KMS-11 (cell line): ENCODE measurements around the gene GNAQ.

Source experiments
- H2AFZ ChIP-seq: fragments of 200-600 bp; sonication (generic); 2 replicates; pipeline ENCODE4 v1.6.1; 2016; ENCODE audit warnings: antibody characterized with exemption, mixed run types, low read depth
- H3K27ac ChIP-seq: fragments of 200-600 bp; sonication (generic); 2 replicates; pipeline ENCODE4 v1.6.1; 2016; ENCODE audit warnings: mild to moderate bottlenecking, mixed run types
- H3K27me3 ChIP-seq: fragments of 200-600 bp; sonication (generic); 2 replicates; pipeline ENCODE4 v1.6.1; 2017; ENCODE audit warnings: mild to moderate bottlenecking, low read depth, mixed run types, moderate library complexity; ENCODE audit not compliant: insufficient read depth
- H3K36me3 ChIP-seq: fragments of 200-600 bp; sonication (generic); 2 replicates; pipeline ENCODE4 v1.6.1; 2017; ENCODE audit warnings: mild to moderate bottlenecking, mixed run types; ENCODE audit not compliant: insufficient read depth
- H3K4me1 ChIP-seq: fragments of 200-600 bp; sonication (generic); 2 replicates; pipeline ENCODE4 v1.6.1; 2016; ENCODE audit warnings: mild to moderate bottlenecking, low read depth, mixed run types; ENCODE audit not compliant: poor library complexity, severe bottlenecking
- H3K4me2 ChIP-seq: fragments of 200-600 bp; sonication (generic); 2 replicates; pipeline ENCODE4 v1.7.0; 2016; ENCODE audit warnings: mild to moderate bottlenecking, mixed run types
- H3K4me3 ChIP-seq: fragments of 200-600 bp; sonication (generic); IDR thresholded peaks from 2 replicates; pipeline ENCODE4 v1.6.1; 2017; ENCODE audit warnings: low read depth, low read length, mixed read lengths; ENCODE audit not compliant: insufficient read depth
- H3K79me2 ChIP-seq: fragments of 200-600 bp; sonication (generic); 2 replicates; pipeline ENCODE4 v1.6.1; 2016; ENCODE audit warnings: low read depth, mixed run types; ENCODE audit not compliant: insufficient read depth
- H3K9ac ChIP-seq: fragments of 200-600 bp; sonication (generic); 2 replicates; pipeline ENCODE4 v1.6.1; 2016; ENCODE audit warnings: mild to moderate bottlenecking, mixed run types
- H4K20me1 ChIP-seq: fragments of 200-600 bp; sonication (generic); 2 replicates; pipeline ENCODE4 v1.6.1; 2016; ENCODE audit warnings: mild to moderate bottlenecking, mixed run types; ENCODE audit not compliant: insufficient read depth
- CTCF ChIP-seq: fragments of 200-600 bp; sonication (generic); conservative IDR thresholded peaks from 2 replicates; pipeline ENCODE4 v1.6.1; 2017; ENCODE audit warnings: low read depth, mild to moderate bottlenecking, antibody characterized with exemption, low read length, moderate library complexity, mixed read lengths

Gene GNAQ

GRCh38 chr9:78028926-78029325 is 2.7 kb downstream of the GNAQ start:
- no peak for TF ChIP-seq CTCF
- Histone ChIP-seq H3K36me3 (no peaks in the 10 kb centered on the region), H3K4me3 (no peak overlapping the region), H3K4me2 (no peak overlapping the region), H3K27me3 (no peaks in the 10 kb centered on the region), H2AFZ (no peak overlapping the region), H3K79me2 (no peaks in the 10 kb centered on the region; the same call in 1 of the 2 replicates), H3K9ac (no peak overlapping the region), H3K27ac (no peak overlapping the region), H4K20me1 (no peaks in the 10 kb centered on the region), H3K4me1 (peaks cover 14% of the 10 kb centered on the region)

GRCh38 chr9:78026947-78027346 is 4.7 kb downstream of the GNAQ start:
- TF ChIP-seq CTCF, result no peak
- Histone ChIP-seq H3K27ac (no peak overlapping the region), H3K4me2 (no peak overlapping the region), H3K36me3 (no peaks in the 10 kb centered on the region), H4K20me1 (no peaks in the 10 kb centered on the region), H3K27me3 (no peaks in the 10 kb centered on the region), H3K4me1 (peaks cover 5% of the 10 kb centered on the region), H3K4me3 (no peak overlapping the region), H2AFZ (no peak overlapping the region), H3K79me2 (peaks cover 3% of the 10 kb centered on the region; the same call in 1 of the 2 replicates), H3K9ac (no peak overlapping the region)

GRCh38 chr9:78026416-78026815 is 5.2 kb downstream of the GNAQ start:
- TF ChIP-seq CTCF, result no peak
- Histone ChIP-seq H3K9ac (no peak overlapping the region), H3K4me1 (peaks cover 5% of the 10 kb centered on the region), H3K4me3 (no peak overlapping the region), H3K79me2 (peaks cover 3% of the 10 kb centered on the region; the same call in 1 of the 2 replicates), H3K27ac (no peak overlapping the region), H3K4me2 (no peak overlapping the region), H3K36me3 (no peaks in the 10 kb centered on the region), H2AFZ (no peak overlapping the region), H3K27me3 (no peaks in the 10 kb centered on the region), H4K20me1 (no peaks in the 10 kb centered on the region)

GRCh38 chr9:78025186-78025585 is 6.4 kb downstream of the GNAQ start:
- Histone ChIP-seq H3K4me2 (no peak overlapping the region), H3K4me1 (peaks cover 5% of the 10 kb centered on the region), H4K20me1 (no peaks in the 10 kb centered on the region), H3K36me3 (no peaks in the 10 kb centered on the region), H3K27me3 (no peaks in the 10 kb centered on the region), H3K9ac (no peak overlapping the region), H2AFZ (no peak overlapping the region), H3K27ac (no peak overlapping the region), H3K79me2 (peaks cover 3% of the 10 kb centered on the region; the same call in 1 of the 2 replicates), H3K4me3 (no peak overlapping the region)
- no peak for TF ChIP-seq CTCF
